ENCODE results near the gene PIK3R1.
A peak's percentile ranks its signal among the peaks of the same experiment; 100 is the strongest.

Gene PIK3R1

DNA sequence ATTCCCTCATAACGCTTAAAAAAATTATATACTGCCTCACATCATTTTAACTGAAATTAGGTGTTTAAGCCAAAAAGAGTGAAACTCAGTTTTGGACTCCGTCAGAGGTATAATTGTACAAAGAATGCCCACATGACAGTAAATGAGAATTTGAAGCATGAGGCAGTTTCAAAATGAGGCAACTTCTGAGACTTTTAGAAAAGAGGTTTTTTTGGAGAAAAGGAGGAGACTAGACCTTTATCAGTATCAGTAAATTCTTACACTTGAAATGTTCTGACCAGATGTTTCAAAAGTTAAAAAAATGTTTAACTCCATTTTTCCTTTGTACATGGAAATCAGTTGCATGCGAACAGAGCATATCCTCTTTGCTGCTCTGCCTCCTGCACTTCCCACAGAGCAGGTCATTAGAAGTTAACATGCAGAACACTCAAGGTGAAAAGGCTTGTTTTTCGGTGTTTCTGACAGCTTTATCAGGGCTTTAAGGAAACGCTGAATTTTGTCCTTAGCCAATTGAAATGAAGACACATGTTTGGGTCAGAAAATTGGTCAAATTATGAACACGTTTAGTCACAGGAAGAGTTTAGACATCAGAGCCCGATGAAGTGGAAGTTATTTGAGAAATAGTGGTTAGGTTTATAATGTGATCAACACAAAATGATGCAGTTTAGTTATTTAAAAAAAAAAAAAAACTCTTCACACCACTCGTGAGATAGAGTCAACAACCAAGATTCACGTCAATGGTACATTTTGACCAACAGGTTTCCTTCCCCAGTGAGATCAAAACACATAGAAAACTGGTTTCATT is 59.5 kb downstream of the PIK3R1 start:
- Histone ChIP-seq H3K27ac (ENCODE audit: insufficient read depth, low read length, poor library complexity, severe bottlenecking) (peak overlapping the region; percentile 49), H3K4me3 (ENCODE audit: insufficient read depth, low read depth, low read length, poor library complexity, severe bottlenecking) (no peak overlapping the region), H3K27me3 (replicated peaks; ENCODE audit: control insufficient read depth, insufficient read depth, low read length, poor library complexity, severe bottlenecking) (no peaks in the 10 kb centered on the region), H3K4me1 (ENCODE audit: control insufficient read depth, insufficient read depth, low read length, poor library complexity, severe bottlenecking) (peaks cover 34% of the 10 kb centered on the region), H3K9me3 (ENCODE audit: control insufficient read depth, low read length) (no peaks in the 10 kb centered on the region), H3K36me3 (ENCODE audit: control insufficient read depth, insufficient read depth, low read length) (peaks cover 7% of the 10 kb centered on the region)
- no peak for DNase-seq

DNA sequence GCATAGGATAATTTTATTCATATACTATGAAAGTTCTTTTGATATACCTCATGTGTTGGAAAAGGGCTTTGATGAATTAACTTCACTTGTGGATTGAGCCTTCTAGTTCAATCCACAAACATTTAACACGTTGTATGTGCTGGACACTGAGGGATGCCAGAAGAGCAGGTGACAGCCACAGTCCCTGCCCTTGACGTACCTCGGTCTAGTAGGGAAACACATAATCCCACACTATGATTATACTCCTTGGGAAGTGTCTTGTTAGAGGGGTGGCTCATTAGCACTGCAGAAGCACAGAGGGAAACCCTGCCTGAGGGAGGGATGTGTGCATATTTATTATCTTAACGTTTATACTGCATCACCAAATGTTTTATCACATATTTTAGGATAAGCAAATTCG is 61.2 kb downstream of the PIK3R1 start:
- Histone ChIP-seq H3K9me3 (ENCODE audit: control insufficient read depth, low read length) (no peaks in the 10 kb centered on the region), H3K27me3 (replicated peaks; ENCODE audit: control insufficient read depth, insufficient read depth, low read length, poor library complexity, severe bottlenecking) (no peaks in the 10 kb centered on the region), H3K27ac (ENCODE audit: insufficient read depth, low read length, poor library complexity, severe bottlenecking) (no peak overlapping the region), H3K36me3 (ENCODE audit: control insufficient read depth, insufficient read depth, low read length) (peaks cover 7% of the 10 kb centered on the region), H3K4me1 (ENCODE audit: control insufficient read depth, insufficient read depth, low read length, poor library complexity, severe bottlenecking) (peaks cover 23% of the 10 kb centered on the region), H3K4me3 (ENCODE audit: insufficient read depth, low read depth, low read length, poor library complexity, severe bottlenecking) (no peak overlapping the region)
- DNase-seq: no peak

DNA sequence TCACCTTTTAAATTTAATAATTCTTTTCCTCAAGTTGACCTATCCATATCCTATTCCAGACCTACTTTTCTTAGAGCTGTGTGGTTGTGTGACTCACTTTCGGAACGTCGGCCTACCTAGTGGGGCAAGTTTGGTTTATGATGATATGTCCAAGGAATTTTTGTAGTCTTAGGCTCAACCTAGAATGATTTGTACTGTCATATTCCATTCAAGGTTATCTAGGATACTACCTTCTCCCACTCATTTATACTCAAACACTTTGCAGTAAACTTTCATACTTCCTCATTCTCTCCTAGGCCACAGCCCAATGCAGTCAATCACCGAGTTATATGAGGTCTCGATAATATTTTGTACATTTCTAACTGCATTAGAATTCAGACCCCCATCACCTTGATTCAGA is 61.9 kb downstream of the PIK3R1 start:
- peaks cover 7% of the 10 kb centered on the region for H3K36me3 ChIP-seq (ENCODE audit: control insufficient read depth, insufficient read depth, low read length)
- DNase-seq: no peak
- H3K4me1 ChIP-seq (ENCODE audit: control insufficient read depth, insufficient read depth, low read length, poor library complexity, severe bottlenecking): peaks cover 28% of the 10 kb centered on the region
- H3K9me3 ChIP-seq (ENCODE audit: control insufficient read depth, low read length): no peaks in the 10 kb centered on the region
- no peak overlapping the region for H3K27ac ChIP-seq (ENCODE audit: insufficient read depth, low read length, poor library complexity, severe bottlenecking)
- no peaks in the 10 kb centered on the region for H3K27me3 ChIP-seq (replicated peaks; ENCODE audit: control insufficient read depth, insufficient read depth, low read length, poor library complexity, severe bottlenecking)
- H3K4me3 ChIP-seq (ENCODE audit: insufficient read depth, low read depth, low read length, poor library complexity, severe bottlenecking): no peak overlapping the region

DNA sequence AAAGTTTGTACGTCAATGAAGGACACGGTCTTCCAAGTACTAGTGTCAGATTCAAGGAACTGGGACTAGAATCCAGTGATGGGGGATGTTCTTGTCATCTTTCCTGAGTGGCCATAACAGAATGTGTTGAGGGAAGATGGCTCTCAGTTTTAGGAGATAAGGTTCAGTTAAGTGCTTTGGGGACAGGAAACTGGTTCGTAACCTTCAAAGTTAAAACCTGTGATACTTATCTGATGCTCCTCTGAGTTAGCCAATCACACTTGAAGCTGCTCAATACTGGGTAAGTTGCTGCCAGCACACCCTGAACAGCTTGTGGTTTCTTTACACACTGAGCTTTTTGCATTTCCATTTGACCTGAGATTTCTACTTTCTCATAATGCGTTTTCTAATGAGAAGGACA is 64.4 kb downstream of the PIK3R1 start:
- Histone ChIP-seq H3K4me3 (ENCODE audit: insufficient read depth, low read depth, low read length, poor library complexity, severe bottlenecking) (peak overlapping the region; percentile 61), H3K27me3 (replicated peaks; ENCODE audit: control insufficient read depth, insufficient read depth, low read length, poor library complexity, severe bottlenecking) (no peaks in the 10 kb centered on the region), H3K4me1 (ENCODE audit: control insufficient read depth, insufficient read depth, low read length, poor library complexity, severe bottlenecking) (peaks cover 40% of the 10 kb centered on the region), H3K27ac (ENCODE audit: insufficient read depth, low read length, poor library complexity, severe bottlenecking) (peak overlapping the region; percentile 70), H3K36me3 (ENCODE audit: control insufficient read depth, insufficient read depth, low read length) (peaks cover 7% of the 10 kb centered on the region), H3K9me3 (ENCODE audit: control insufficient read depth, low read length) (no peaks in the 10 kb centered on the region)
- DNase-seq: peak; percentile 14 to 43 (median 35)

DNA sequence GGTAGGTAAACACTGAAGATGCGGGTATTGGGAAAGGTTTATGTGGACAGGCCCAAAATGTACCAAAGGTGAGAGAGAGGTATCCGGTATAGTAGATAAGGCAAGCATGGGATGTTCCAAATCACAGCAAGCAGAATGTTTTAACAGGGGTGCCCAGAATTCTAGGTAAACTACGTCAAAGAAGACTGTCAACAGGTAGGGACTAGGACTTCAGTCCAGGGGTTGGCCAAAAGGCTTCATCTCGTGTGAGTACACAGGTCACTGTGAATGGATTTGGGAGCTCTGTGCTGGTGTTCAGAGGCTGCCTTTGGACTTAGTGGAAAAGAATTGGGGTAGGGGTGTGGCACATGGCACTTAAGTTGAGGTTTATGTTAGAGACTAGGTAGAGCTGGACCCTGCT is 66.4 kb downstream of the PIK3R1 start:
- no peaks in the 10 kb centered on the region for H3K9me3 ChIP-seq (ENCODE audit: control insufficient read depth, low read length)
- H3K4me1 ChIP-seq (ENCODE audit: control insufficient read depth, insufficient read depth, low read length, poor library complexity, severe bottlenecking): peaks cover 57% of the 10 kb centered on the region

DNA sequence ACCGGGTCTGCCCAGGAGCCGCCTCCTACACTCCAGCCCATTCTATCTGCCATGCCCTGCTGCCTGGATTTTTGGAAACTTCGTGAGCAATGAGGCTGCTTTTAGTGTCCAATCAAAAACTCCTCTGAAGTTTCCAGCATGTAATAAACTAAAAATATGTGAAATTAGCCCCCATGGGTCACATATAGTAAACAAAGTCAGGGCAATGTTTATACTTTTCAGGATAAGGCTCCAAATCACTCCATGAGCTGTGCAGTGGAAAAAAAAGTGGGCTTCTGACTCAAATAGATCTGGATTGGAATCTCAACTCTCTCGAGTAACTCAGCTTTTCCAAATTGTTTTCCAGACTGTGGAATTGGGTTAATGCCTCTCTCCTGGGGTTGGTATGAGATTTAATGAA is 68.2 kb downstream of the PIK3R1 start:
- no peak for DNase-seq
- Histone ChIP-seq H3K27me3 (replicated peaks; ENCODE audit: control insufficient read depth, insufficient read depth, low read length, poor library complexity, severe bottlenecking) (no peaks in the 10 kb centered on the region), H3K27ac (ENCODE audit: insufficient read depth, low read length, poor library complexity, severe bottlenecking) (no peak overlapping the region), H3K36me3 (ENCODE audit: control insufficient read depth, insufficient read depth, low read length) (peaks cover 7% of the 10 kb centered on the region), H3K4me3 (ENCODE audit: insufficient read depth, low read depth, low read length, poor library complexity, severe bottlenecking) (peak overlapping the region; percentile 61), H3K9me3 (ENCODE audit: control insufficient read depth, low read length) (no peaks in the 10 kb centered on the region), H3K4me1 (ENCODE audit: control insufficient read depth, insufficient read depth, low read length, poor library complexity, severe bottlenecking) (peaks cover 70% of the 10 kb centered on the region)

More for the DNA sequence above, 66.4 kb downstream of the PIK3R1 start:
- DNase-seq: no peak
- Histone ChIP-seq H3K36me3 (ENCODE audit: control insufficient read depth, insufficient read depth, low read length) (peaks cover 7% of the 10 kb centered on the region), H3K27ac (ENCODE audit: insufficient read depth, low read length, poor library complexity, severe bottlenecking) (peak overlapping the region; percentile 70), H3K4me3 (ENCODE audit: insufficient read depth, low read depth, low read length, poor library complexity, severe bottlenecking) (peak overlapping the region; percentile 61), H3K27me3 (replicated peaks; ENCODE audit: control insufficient read depth, insufficient read depth, low read length, poor library complexity, severe bottlenecking) (no peaks in the 10 kb centered on the region)

DNA sequence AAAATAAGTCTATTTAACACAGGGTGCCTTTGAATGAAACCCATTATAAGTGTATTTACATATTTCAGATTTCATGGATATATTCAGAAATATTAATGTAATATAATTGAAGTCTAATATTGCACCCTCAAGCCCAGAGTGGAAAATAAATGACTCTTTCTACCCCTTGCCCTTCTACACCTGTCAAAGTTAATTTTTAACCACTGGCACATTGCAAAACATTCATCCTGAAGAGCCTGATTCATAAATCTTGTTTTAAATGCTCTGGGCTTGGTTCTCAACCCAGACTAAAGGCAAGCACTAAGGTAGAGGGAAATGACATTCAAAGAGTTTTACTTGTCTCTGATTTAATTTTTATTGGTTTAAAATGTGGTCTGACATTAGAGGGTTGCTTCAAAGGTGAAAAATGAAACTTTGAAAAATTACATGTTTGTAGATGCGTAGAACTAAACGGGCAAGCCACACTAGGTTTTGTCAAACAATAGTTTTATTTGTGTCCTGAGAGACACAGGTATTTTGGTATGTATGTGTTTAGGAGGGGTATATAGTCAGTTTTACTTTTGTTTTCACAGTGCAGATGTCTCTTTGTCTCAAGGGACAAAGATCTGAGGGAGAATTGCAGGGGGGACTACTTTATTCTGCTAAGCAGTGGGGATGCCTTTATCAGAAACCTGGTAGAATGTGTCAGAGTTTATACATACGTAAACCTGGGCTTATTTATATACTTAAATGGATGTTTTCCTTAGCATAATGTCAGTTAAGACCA is 69.7 kb downstream of the PIK3R1 start:
- Histone ChIP-seq H3K4me1 (ENCODE audit: control insufficient read depth, insufficient read depth, low read length, poor library complexity, severe bottlenecking) (peaks cover 66% of the 10 kb centered on the region), H3K27ac (ENCODE audit: insufficient read depth, low read length, poor library complexity, severe bottlenecking) (peak overlapping the region; percentile 38), H3K27me3 (replicated peaks; ENCODE audit: control insufficient read depth, insufficient read depth, low read length, poor library complexity, severe bottlenecking) (no peaks in the 10 kb centered on the region), H3K4me3 (ENCODE audit: insufficient read depth, low read depth, low read length, poor library complexity, severe bottlenecking) (peak overlapping the region; percentile 11), H3K9me3 (ENCODE audit: control insufficient read depth, low read length) (no peaks in the 10 kb centered on the region), H3K36me3 (ENCODE audit: control insufficient read depth, insufficient read depth, low read length) (peaks cover 7% of the 10 kb centered on the region)
- no peak for DNase-seq

DNA sequence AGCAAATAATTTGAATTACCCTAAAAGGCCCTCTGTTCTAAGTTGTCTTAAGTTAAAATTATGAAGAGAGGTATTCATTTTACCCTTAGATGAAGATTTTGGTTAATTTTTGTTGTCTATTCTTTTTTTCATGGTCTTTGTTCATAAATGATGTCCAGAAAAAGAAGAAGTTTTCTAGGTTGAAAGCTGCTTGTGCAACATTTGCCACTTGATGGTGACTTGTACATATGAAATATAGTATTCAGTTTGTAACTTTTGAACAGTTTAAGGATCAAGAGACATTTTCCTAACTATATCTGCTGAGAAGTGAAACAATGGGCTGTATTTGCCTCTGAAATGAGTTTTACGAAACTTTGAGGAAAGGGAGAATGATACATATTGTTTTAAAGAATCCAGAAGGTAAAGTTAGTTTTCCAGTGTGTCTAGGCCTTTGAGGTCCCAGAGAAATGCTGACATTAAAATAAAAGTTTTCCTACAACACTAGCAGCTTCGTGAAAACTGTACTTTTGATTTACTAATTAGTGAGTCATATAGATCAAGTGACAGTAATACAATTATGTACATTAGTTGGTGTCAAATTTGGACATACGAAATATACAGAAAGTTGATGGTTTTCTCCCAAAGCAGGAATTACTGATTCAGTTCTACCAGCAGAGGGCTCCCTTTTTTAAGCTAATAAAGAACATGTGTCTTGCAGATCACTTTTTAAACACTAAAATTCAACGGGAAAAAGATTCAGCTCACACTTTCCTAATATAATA is 70.5 kb downstream of the PIK3R1 start:
- Histone ChIP-seq H3K4me3 (ENCODE audit: insufficient read depth, low read depth, low read length, poor library complexity, severe bottlenecking) (peak overlapping the region; percentile 19), H3K4me1 (ENCODE audit: control insufficient read depth, insufficient read depth, low read length, poor library complexity, severe bottlenecking) (peaks cover 66% of the 10 kb centered on the region), H3K36me3 (ENCODE audit: control insufficient read depth, insufficient read depth, low read length) (peaks cover 7% of the 10 kb centered on the region), H3K27ac (ENCODE audit: insufficient read depth, low read length, poor library complexity, severe bottlenecking) (peak overlapping the region; percentile 38), H3K9me3 (ENCODE audit: control insufficient read depth, low read length) (no peaks in the 10 kb centered on the region), H3K27me3 (replicated peaks; ENCODE audit: control insufficient read depth, insufficient read depth, low read length, poor library complexity, severe bottlenecking) (no peaks in the 10 kb centered on the region)
- DNase-seq: no peak

DNA sequence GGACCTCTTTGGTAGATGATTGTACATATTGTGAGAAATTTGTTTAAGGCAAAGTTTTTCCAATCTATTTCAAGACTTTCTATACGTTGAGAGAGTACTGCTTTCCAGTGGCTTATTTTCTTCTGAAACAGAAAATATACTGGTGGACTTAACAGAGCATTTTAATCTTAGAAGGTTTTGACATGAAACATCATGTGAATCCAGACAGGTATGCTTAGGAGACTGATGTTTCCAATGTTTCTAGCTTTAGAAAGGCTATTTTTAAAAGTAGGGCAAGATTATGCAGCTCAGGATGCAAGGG is 71.0 kb downstream of the PIK3R1 start:
- H3K36me3 ChIP-seq (ENCODE audit: control insufficient read depth, insufficient read depth, low read length): peaks cover 7% of the 10 kb centered on the region
- no peaks in the 10 kb centered on the region for H3K9me3 ChIP-seq (ENCODE audit: control insufficient read depth, low read length)
- DNase-seq: no peak
- peaks cover 66% of the 10 kb centered on the region for H3K4me1 ChIP-seq (ENCODE audit: control insufficient read depth, insufficient read depth, low read length, poor library complexity, severe bottlenecking)
- H3K27me3 ChIP-seq (replicated peaks; ENCODE audit: control insufficient read depth, insufficient read depth, low read length, poor library complexity, severe bottlenecking): no peaks in the 10 kb centered on the region
- peak overlapping the region; percentile 38 for H3K27ac ChIP-seq (ENCODE audit: insufficient read depth, low read length, poor library complexity, severe bottlenecking)
- no peak overlapping the region for H3K4me3 ChIP-seq (ENCODE audit: insufficient read depth, low read depth, low read length, poor library complexity, severe bottlenecking)

DNA sequence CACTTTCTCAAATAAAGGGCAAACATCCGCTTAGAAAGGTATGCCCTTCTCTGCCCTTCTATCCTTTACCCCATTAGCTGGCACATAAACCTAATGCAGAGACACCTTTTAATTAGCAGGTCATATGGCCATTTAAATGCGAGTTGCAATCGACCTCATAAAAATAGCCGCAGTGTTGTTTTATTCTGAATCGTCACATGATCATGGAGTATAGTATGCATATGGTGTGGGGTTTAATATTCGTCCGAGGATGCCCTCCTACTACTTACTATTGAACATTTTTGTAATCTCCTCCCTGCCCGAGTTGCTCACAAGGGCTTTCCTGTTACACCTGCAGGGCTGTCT is 72.0 kb downstream of the PIK3R1 start:
- H3K4me3 ChIP-seq (ENCODE audit: insufficient read depth, low read depth, low read length, poor library complexity, severe bottlenecking): peak overlapping the region; percentile 57
- H3K36me3 ChIP-seq (ENCODE audit: control insufficient read depth, insufficient read depth, low read length): peaks cover 12% of the 10 kb centered on the region
- peak overlapping the region; percentile 59 for H3K27ac ChIP-seq (ENCODE audit: insufficient read depth, low read length, poor library complexity, severe bottlenecking)
- DNase-seq: no peak
- no peaks in the 10 kb centered on the region for H3K9me3 ChIP-seq (ENCODE audit: control insufficient read depth, low read length)
- no peaks in the 10 kb centered on the region for H3K27me3 ChIP-seq (replicated peaks; ENCODE audit: control insufficient read depth, insufficient read depth, low read length, poor library complexity, severe bottlenecking)
- H3K4me1 ChIP-seq (ENCODE audit: control insufficient read depth, insufficient read depth, low read length, poor library complexity, severe bottlenecking): peaks cover 59% of the 10 kb centered on the region
